Ascending aorta (tissue), 2 donors: Measurements from ENCODE around the gene PAM16. TPM values are rescaled to one million over a fixed set of nuclear protein-coding genes. Genes with fewer than 3 reads are reported as not detected.

Experiments used
- DNase-seq, 2 donors: peaks; one replicate each; pipeline ENCODE4 v3.0.0-alpha.2; 2019; ENCODE audit warnings: low spot score in 2 of 2
- H3K27ac ChIP-seq, 2 donors: fragments of 200-600 bp; sonication (generic); one replicate each; pipeline ENCODE4 v1.5.1; 2016 to 2017; ENCODE audit warnings: mild to moderate bottlenecking in 1 of 2
- H3K27me3 ChIP-seq: fragments of 200-600 bp; sonication (generic); one replicate; pipeline ENCODE4 v1.5.1; 2017
- H3K36me3 ChIP-seq, 2 donors: fragments of 200-600 bp; sonication (generic); one replicate each; pipeline ENCODE4 v1.5.1; 2016
- H3K4me1 ChIP-seq, 2 donors: fragments of 200-600 bp; sonication (generic); one replicate each; pipeline ENCODE4 v1.5.1; 2016 to 2017; ENCODE audit warnings: mild to moderate bottlenecking in 1 of 2
- H3K4me3 ChIP-seq, 2 donors: fragments of 200-600 bp; sonication (generic); one replicate each; pipeline ENCODE4 v1.5.1; 2016 to 2017; ENCODE audit warnings: mild to moderate bottlenecking in 1 of 2
- H3K9me3 ChIP-seq, 2 donors: fragments of 200-600 bp; sonication (generic); one replicate each; pipeline ENCODE4 v1.5.1; 2016
- intact Hi-C: fragments of 100-400 bp; cut with DNase I; formaldehyde crosslinking; loops from one replicate; pipeline ENCODE4 v1.15.1; 2023
- total RNA-seq: library from RNA; depleted of rRNA; stranded (reverse); fragments of >200 nt; gene quantifications from one replicate; pipeline ENCODE4 v1.1.0, GENCODE V29; 2016
- TF ChIP-seq, protein P1 (sequence below), 3 experiments: fragments of 200-600 bp in 2 of 3; fragments of 450-650 bp in 1 of 3; sonication (generic) in 2 of 3; IDR thresholded peaks; one replicate each; pipeline ENCODE4 v1.5.1; 2016 to 2019; ENCODE audit warnings: antibody characterized with exemption in 3 of 3, mild to moderate bottlenecking in 1 of 3, moderate library complexity in 1 of 3

PAM16 gene
- total RNA-seq, 1 donor from 2014 or later: 26.6 TPM

DNA sequence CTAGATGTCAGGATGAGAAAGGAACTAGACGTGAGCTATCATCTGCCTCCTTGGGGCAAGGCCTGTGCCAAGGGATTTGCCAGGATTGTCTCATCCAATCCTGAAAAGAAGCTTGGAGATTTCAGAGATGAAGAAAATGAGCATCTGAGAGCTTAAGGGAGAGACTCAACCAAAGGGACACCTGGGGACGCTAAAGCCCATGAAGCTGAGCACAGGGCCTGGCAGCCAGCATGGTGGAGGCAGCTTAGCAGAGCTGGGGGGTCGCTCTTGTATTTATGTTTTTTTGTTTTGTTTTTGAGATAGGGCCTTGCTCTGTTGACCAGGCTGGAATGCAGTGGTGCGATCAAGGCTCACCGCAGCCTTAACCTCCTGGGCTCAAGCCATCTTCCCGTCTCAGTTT is 53.6 kb downstream of the PAM16 start:
- Histone ChIP-seq H3K27ac (peak overlapping the region in 1 of 2 donors; percentile 86), H3K36me3 (no peaks in the 10 kb centered on the region), H3K4me1 (peaks cover 3 to 28% of the 10 kb centered on the region in 2 donors), H3K27me3 (no peaks in the 10 kb centered on the region), H3K4me3 (no peak overlapping the region), H3K9me3 (no peaks in the 10 kb centered on the region)
- intact Hi-C loops: no loop called here
- TF ChIP-seq, protein P1, sequence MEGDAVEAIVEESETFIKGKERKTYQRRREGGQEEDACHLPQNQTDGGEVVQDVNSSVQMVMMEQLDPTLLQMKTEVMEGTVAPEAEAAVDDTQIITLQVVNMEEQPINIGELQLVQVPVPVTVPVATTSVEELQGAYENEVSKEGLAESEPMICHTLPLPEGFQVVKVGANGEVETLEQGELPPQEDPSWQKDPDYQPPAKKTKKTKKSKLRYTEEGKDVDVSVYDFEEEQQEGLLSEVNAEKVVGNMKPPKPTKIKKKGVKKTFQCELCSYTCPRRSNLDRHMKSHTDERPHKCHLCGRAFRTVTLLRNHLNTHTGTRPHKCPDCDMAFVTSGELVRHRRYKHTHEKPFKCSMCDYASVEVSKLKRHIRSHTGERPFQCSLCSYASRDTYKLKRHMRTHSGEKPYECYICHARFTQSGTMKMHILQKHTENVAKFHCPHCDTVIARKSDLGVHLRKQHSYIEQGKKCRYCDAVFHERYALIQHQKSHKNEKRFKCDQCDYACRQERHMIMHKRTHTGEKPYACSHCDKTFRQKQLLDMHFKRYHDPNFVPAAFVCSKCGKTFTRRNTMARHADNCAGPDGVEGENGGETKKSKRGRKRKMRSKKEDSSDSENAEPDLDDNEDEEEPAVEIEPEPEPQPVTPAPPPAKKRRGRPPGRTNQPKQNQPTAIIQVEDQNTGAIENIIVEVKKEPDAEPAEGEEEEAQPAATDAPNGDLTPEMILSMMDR (IDR thresholded peaks at IDR 0.05): no peak
- DNase-seq: no peak

DNA sequence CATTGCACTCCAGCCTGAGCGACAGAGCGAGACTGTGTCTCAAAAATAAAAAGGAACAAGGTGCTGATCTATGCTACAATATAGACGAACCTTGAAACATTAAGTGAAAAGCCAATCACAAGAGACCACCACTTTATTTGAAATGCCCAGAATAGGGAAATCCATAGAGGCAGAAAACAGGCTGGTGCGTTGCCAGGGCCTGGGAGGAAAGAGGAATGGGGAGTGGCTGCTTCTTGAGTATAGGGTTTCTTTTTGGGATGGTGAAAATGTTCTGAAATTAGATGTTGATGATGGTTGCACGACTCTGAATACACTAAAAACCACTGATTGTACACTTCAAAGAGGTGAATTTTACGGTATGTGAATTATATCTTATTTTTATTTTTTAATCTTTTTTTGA is 55.5 kb downstream of the PAM16 start:
- no peak for DNase-seq
- TF ChIP-seq, protein P1 (IDR thresholded peaks at IDR 0.05): no peak
- H3K9me3 ChIP-seq: no peaks in the 10 kb centered on the region
- H3K27me3 ChIP-seq: no peaks in the 10 kb centered on the region
- H3K4me3 ChIP-seq: no peak overlapping the region
- H3K36me3 ChIP-seq: no peaks in the 10 kb centered on the region
- peaks cover 3 to 34% of the 10 kb centered on the region in 2 donors for H3K4me1 ChIP-seq
- intact Hi-C loops: no loop called here
- no peak overlapping the region for H3K27ac ChIP-seq

DNA sequence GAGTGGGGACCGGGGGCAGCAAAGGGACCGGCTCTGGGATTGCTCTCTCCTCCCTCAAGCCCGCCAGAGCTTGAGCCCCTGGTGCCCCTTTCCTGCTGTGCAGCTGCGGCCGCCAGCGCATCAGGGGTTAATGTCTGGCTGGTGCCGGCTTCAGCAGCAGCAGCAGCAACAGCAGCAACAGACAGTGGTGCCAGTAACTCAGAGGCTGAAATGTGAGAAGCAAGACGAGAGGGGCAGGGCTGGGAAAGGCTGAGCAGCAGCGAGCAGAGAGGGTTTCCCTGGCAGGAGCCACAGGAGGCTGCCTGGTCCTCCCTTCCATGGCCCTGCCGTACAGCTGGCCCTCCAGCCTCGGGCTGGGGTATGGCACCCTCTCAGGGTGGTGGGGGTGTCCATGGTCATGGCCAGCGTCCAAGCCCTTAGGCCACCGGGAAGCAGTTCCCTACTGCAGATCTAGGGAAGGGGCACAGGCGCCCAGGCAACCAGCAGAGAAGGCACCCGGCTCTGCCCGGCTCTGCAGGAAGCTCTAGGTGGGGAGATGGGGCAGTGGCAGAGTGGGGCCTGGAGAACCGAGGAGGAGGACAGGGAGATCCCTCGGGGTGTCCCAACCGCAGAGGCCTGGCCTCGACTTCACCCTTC is 57.2 kb downstream of the PAM16 start:
- TF ChIP-seq, protein P1 (IDR thresholded peaks at IDR 0.05): no peak
- H3K27ac ChIP-seq: peak overlapping the region; percentile 68 to 84
- H3K9me3 ChIP-seq: no peaks in the 10 kb centered on the region
- peak overlapping the region in 1 of 2 donors; percentile 3 for H3K4me3 ChIP-seq
- intact Hi-C loops: no loop called here
- H3K36me3 ChIP-seq: no peaks in the 10 kb centered on the region
- no peaks in the 10 kb centered on the region for H3K27me3 ChIP-seq
- H3K4me1 ChIP-seq: peaks cover 3 to 26% of the 10 kb centered on the region in 2 donors
- DNase-seq: peak in 1 of 2 donors; percentile 82

DNA sequence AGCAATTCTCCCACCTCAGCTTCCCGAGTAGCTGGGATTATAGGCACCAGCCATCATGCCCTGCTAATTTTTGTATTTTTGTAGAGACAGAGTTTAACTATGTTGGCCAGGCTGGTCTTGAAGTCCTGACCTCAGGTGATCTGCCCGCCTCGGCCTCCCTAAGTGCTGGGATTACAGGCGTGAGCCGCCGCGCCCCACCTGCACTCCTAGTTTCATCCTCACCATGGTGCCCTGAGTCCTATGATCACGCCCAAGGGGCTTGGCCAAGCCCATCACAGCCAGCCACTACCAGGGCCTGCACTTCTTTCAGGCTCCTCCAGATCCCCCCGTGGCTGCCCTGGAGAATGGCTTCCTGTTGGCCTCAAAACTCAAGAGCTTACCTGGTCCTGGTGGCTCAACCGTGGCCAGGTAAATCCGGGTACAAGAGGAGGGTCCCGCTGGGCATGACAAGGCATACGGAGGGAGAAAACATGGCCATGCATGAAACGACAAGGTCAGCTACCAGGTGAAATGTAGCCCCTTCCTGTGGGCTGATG is 57.9 kb downstream of the PAM16 start:
- peak overlapping the region in 1 of 2 donors; percentile 3 for H3K4me3 ChIP-seq
- intact Hi-C loops: no loop called here
- no peaks in the 10 kb centered on the region for H3K27me3 ChIP-seq

DNA sequence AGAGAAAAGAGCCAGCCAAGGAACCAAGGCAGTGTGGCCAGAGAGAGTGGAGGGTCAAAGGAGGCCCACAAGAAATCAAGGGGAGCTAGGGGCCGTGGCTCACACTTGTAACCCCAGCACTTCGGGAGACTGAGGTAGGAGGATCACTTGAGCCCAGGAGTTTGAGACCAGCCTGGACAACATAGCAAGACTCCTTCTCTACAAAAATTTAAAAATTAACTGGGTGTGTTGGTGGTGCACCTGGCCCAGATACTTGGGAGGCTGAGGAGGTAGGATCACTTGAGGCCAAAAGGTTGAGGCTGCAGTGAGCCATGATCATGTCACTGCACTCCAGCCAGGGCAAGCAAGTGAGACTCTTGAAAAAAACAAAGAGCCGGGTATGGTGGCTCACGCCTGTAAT is 59.4 kb downstream of the PAM16 start:
- H3K27ac ChIP-seq: peak overlapping the region; percentile 68 to 84

More for the DNA sequence above, 57.9 kb downstream of the PAM16 start:
- TF ChIP-seq, protein P1 (IDR thresholded peaks at IDR 0.05): no peak
- peak overlapping the region; percentile 68 to 84 for H3K27ac ChIP-seq
- no peaks in the 10 kb centered on the region for H3K36me3 ChIP-seq
- DNase-seq: no peak
- H3K9me3 ChIP-seq: no peaks in the 10 kb centered on the region
- H3K4me1 ChIP-seq: peaks cover 7 to 28% of the 10 kb centered on the region in 2 donors

More for the DNA sequence above, 59.4 kb downstream of the PAM16 start:
- intact Hi-C loops: loop anchor here (2.0 kb wide), 1 partner anchor 17 kb away; no protein-coding TSS in a partner anchor
- Histone ChIP-seq H3K4me3 (no peak overlapping the region), H3K9me3 (no peaks in the 10 kb centered on the region), H3K36me3 (no peaks in the 10 kb centered on the region), H3K27me3 (no peaks in the 10 kb centered on the region), H3K4me1 (peaks cover 7 to 28% of the 10 kb centered on the region in 2 donors)
- DNase-seq: no peak
- TF ChIP-seq, protein P1 (IDR thresholded peaks at IDR 0.05): no peak

Other genes starting within 250 kb of the PAM16 start
- 49.7 TPM for gene ADCY9, start 234.9 kb downstream of the PAM16 start, total RNA-seq
- 15.6 TPM for gene SRL, start 109.2 kb downstream of the PAM16 start, total RNA-seq
- gene TFAP4, start 78.3 kb downstream of the PAM16 start, total RNA-seq: 5.3 TPM
- 16.8 TPM for gene GLIS2, start 35.3 kb downstream of the PAM16 start, total RNA-seq
- 218 TPM for gene VASN, start 20.5 kb upstream of the PAM16 start, total RNA-seq
- gene CORO7, start 65.3 kb upstream of the PAM16 start, total RNA-seq: 41.9 TPM
- 40.7 TPM for gene DNAJA3, start 74.5 kb upstream of the PAM16 start, total RNA-seq
- gene NMRAL1, start 123.3 kb upstream of the PAM16 start, total RNA-seq: 48.6 TPM
- 36.7 TPM for gene HMOX2, start 125.1 kb upstream of the PAM16 start, total RNA-seq
- gene CDIP1, start 187.5 kb upstream of the PAM16 start, total RNA-seq: 36.9 TPM
- not detected for gene C16orf96, start 205.0 kb upstream of the PAM16 start, total RNA-seq